GM21786 (cell line): ENCODE data around the gene C16orf92.

Experiments used
- ATAC-seq: cut with Tn5 transposase; IDR thresholded peaks from one replicate; pipeline ENCODE4 v1.9.1; 2021; ENCODE audit not compliant: unreplicated experiment

The C16orf92 gene

DNA sequence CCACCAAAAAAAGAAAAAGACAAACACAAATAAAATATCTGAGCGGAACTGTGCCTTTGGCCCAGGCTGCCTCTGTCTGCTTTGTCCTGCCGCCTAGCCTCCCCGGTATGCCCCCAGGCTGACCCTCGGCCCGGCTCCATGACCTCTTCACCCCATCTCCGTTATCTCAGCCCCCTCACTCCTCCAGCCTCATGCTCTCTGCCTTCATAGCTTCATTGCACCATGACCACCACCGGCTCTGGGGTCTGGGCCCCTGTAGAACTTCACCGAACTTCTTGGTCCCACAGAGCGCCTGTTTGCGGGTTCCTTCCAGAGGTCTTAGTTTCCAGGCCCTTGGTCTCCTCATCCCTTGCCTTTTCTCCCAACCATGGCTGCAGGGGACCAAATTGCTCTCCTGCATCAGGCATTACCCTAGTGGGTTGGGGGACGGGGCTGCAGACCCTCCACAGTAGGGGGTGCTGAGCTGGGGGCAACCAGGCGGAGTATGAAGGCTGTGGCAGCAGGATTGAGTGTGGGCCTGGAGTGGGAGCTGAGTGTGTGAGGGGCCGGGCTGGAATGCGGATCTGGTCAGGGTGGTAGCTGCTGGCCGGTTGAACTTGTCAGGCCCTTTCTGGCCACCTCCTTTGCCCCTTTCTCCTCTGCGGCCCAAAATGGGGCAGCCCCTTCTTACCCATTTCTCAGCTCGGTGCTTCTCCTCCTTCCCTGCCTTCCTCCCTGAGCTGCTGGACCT is 34.5 kb upstream of the C16orf92 start:
- no peak for ATAC-seq

DNA sequence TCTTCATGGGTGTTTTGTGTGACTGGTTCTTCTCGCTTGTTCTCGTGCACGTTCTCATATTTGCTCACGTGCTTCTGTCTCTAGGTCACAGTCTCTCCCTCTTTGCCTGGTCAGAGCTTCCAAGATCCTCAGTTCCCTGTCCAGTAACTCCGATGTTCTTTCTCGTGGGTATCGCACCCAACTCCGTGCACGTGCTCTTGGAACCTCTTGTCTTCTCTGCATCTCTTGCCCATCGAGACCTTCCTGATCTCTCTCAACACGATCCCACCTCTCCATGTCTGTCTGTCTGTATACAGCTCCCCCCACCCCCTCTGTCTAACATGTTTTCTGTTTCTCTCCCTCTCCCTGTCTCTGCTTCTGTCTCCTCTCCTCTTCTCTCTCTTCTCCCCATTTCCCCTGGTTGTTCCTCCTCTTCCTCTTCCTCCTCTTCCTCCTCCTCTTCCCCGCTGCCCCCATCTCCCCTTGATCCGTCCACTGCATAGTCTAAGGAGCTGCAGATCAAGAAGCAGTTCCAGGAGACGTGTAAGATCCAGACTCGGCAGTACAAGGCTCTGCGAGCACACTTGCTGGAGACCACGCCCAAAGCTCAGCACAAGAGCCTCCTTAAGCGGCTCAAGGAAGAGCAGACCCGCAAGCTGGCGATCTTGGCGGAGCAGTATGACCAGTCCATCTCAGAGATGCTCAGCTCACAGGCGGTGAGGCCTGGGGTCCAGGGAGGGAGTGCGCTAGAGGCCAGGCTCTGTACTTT is 33.7 kb upstream of the C16orf92 start:
- no peak for ATAC-seq

DNA sequence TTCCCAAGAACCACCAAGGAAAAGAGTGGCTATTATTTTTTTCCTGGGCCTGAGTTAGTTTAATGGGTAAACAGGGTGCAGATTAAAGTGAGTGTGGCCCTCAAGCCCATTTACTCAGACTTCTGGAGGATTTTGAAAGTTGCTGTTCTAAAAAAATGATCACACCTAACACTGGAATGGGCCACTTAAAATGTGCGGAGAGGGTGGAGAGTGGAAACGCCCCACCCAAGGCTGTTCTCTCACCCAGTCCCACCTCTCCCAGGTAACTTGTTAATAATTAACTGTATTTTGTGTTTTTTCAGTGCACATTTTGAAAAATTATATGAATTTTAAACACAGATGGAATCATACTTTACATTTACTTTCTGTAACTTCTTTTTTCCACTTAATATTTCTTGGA is 33.0 kb upstream of the C16orf92 start:
- ATAC-seq = no peak

DNA sequence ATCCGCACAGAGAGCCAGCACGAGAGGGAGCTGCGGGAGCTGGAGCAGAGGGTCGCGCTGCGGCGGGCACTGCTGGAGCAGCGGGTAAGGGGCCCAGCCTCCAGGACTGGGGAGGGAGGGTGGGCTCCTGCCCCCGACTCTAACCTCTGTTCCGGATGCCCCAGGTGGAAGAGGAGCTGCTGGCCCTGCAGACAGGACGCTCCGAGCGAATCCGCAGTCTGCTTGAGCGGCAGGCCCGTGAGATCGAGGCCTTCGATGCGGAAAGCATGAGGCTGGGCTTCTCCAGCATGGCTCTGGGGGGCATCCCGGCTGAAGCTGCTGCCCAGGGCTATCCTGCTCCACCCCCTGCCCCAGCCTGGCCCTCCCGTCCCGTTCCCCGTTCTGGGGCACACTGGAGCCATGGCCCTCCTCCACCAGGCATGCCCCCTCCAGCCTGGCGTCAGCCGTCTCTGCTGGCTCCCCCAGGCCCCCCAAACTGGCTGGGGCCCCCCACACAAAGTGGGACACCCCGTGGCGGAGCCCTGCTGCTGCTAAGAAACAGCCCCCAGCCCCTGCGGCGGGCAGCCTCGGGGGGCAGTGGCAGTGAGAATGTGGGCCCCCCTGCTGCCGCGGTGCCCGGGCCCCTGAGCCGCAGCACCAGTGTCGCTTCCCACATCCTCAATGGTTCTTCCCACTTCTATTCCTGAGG is 32.0 kb upstream of the C16orf92 start:
- no peak for ATAC-seq

DNA sequence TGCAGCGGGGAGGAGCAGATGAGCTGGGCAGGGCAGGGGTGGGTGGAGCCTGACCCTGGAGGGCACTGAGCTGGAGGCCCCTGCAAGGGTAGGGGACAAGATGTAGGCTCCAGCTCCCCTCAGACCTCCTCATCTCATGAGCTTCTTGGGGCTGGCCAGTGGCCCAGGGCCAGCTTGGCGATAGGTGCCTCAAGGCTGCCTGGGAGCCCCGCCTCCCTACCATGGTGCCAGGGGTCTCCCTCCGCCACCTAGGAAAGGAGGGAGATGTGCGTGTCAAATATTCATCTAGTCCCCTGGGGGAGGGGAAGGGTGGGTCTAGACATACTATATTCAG is 31.5 kb upstream of the C16orf92 start:
- ATAC-seq = no peak

DNA sequence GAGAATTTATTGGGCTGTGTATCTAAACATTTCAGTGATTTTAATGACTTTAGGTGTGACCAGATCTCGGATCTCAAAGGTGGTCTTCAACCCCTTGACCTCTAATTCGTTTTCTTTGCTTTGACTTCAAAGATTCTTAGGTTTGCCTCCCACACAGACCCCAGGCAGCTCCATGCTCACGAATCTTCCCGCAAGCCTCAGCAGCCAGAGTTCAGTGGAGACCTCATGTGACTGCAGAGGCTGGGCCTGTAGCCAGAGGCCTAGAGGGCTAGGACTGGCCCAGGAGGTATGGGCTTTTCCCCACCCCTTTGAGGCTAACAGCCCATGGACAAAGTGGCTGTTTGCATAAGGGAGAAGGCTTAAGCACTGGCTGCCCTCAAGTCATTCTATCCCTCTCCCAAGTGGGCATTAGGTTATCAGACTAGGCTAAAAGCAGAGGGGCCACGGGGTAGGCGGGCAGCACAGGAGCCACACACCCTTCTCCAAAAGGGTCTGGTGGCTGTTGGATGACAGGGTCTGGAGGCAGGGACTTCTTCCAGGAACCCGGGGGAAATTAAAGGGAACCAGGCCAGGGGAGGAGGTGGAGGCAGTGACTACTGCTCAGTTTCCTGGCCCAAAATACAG is 30.5 kb upstream of the C16orf92 start:
- no peak for ATAC-seq

DNA sequence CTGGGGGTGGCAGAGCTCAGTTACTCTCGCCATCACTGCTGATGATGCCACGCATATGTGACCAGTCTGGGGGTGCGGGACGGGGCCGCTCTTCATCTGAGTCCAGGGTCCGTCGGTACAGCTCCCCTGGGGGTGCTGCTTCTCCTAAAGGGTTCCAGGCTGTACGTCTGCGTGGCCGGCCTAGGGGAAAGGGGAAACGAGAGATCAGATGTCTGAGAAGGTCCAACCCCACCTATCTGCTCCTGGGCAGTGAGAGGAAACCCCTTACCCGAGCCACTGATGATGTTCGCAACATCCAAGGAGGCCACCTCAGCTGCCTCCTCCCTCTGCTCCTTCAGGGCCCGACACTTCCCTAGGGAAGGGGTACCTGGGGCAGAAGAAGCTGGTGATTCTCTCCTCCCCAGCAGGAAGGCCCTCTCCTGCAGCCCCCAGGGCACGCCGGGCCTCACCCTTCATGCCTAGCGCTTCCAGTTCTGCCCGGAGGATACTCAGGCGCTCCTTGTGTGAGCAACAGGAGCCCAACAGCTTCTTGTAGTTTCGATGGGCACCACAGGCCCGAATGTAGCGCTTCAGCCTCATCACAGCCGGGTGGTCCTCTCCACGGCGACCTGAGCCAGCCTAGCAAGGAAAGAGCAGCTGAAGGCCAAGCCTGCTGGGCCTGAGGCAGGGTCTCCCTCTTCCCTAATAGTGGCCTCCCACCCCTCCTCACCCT is 29.7 kb upstream of the C16orf92 start:
- no peak for ATAC-seq

DNA sequence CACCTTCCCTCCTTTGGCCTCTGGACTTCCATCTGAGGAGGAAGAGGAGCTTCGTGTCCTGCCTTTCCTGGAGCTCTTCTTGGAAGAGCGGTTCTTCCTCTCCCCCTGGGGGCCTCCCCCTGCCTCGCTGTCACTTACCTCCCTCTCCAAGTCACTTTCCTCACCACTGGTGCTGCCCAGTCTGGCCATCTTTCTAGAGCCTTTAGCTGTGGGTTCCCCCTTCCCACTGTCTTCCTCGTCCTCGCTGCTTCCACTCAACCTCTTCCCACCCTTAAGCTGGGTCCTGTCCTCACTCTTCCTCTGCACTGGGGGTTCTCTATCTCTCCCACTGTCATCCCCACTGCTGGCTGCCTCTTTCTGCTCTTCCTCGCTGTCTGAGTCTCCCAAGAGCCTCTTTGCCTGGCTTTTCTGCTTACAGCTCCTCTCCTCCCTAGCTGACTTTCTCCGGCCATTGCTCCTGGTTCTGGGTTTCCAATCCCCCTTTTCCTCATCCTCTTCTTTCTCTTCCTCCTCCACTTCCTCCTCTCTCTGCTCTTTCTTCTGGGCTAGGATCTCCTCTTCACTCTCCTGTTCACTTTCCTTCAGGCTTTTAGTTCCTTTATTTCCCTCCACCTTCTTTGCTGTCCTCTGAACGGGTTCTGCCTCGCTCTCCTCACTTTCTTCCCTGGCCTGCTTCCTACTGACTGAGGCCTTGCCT is 28.9 kb upstream of the C16orf92 start:
- no peak for ATAC-seq

DNA sequence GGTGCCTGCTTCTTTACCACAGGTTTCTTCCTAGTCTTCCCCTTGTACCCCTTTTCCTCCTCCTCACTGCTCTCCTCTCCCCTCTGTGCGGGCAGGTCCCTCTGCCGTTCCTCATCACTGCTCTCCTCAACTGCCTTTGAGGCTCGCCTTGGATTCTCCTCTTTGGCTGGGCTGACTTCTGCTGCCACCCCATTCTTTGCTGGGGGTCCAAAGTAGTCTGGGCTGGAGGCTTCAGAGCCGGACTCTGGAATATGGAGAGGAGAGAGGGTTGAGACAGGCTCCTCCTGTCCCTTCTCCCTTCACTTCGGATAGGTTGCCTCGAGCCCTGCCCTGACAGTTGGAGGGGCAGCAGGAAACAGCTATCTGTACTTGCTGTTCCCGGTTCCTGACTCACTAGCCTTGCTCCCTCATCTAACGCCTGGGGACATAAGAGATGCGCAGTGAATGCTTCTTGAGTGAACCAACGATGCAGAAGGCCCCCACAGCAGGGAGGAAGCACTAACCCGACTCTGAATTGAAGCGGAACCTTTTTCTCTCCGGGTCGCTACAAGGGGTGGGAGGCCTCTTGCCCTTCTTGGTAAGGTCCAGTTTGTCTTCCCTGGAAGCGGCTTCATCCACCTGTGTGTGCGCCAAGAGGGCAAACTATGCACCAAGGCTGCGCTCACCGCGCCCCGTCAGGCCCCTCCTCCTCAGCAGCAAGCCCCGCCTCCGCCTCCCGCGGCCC is 28.2 kb upstream of the C16orf92 start:
- no peak for ATAC-seq

DNA sequence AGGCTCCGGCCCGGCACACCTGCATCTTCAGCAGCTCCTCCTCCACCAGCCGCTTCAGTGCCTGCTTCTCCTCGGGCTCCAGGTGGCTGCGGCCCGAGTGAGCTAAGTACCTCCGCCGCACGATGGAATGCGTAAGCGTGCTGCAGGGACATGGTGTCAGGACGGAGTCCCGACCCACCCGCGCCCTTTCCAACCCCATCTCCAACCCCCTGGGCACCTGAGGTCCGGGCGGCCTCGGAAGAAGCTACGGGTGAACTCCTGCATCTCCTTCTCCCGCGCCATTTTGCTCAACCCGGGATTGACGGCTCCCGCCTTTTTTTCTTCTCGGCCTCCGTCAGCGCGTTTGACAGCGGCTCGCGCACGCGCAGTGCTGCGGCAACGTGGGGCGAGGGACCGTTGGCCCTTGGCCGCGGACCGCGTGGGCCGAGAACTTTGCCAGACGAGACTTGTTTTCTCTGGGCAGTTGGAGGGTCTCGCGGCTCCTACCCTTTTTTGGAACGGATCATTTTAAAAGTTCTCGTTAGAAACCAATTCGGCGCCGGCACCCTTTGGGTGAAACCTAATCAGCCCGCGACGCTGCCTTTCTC is 27.6 kb upstream of the C16orf92 start, which contains the start of gene HIRIP3:
HIRIP3 (minus strand) TSS at position 294 of the 587 bp plus-strand sequence; CDS start at position 282, 12 bp downstream.
- ATAC-seq = peak; percentile 43

DNA sequence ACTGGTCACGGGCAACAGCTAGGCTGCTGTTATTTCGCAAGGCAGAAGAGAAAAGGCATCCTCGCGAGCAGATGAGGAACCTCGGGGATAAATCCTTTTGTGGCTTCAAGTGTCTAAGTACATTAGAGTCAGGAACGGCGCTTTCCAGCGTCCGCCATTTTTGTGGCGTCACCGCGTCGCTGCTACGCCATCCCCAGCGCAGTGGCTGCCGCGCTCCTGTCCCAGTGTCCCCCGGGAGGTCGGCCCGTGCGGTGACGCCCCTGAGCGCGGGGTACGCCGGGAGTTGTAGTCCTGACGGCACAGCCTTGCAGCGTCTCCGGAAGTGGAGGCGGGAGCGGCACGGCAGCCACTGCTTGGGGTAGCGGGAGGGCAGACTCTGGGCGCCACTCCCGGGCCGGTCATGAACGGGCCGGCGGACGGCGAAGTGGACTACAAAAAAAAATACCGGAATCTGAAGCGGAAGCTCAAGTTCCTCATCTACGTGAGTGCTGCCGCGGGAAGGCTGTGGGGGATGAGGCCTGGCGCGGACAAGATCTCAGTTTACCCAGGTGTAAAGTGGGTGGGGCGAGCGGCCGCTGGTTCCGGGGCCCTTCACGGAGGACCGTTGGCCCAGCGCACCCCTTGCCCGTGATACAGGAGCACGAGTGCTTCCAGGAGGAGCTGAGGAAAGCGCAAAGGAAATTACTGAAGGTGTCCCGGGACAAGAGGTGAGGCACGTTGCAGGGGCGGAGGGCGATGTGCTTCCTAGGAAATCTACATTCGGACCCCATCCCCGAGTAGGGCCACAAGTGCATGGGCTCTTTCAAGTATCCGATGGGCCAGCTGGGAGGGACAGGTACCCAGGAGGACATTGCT is 26.9 kb upstream of the C16orf92 start, which contains the start of gene INO80E:
INO80E (plus strand) TSS at position 331 of the 855 bp plus-strand sequence; CDS start at position 401, 70 bp downstream.
- peak; percentile 89 for ATAC-seq

DNA sequence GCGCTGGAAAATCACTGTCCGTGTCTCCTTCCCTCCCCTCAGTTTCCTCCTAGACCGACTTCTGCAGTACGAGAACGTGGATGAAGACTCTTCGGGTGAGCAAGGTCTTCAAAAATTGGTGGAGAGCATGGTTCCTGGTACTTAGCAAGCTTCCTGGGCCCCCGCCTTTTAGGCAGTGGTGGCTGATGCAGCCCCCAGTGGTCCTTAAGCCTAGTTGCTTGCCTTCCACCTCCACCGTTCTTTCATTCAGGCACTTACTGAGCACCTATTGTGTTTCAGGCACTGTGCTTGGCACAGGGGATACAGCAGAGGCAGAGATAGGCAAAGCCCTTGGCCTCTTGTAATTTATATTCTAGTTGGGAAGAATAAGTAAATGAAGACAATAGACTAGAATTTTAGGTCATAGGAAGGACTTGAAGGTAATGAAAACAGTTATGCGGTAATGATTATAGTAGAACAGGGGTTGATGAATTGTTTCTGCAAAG is 26.2 kb upstream of the C16orf92 start:
- ATAC-seq = no peak

DNA sequence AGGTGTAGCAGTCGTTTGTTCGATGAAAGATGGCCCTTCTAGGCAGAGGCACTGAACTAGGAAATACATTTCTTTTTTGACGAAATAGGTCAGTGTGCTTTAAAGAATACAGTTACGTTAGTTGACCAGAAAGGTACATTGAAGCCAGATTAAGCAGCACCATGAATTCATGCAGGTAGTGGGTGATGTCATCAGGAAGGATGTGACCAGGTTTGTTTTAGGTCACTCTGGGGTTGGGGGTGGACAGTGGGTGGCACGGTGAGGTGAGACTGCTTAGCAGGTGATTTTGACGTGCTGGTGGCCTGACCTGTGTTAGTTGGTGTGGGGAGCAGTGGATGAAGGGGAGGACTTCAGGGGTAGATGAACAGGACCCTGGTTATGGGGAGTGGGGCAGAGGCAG is 23.4 kb upstream of the C16orf92 start:
- no peak for ATAC-seq

DNA sequence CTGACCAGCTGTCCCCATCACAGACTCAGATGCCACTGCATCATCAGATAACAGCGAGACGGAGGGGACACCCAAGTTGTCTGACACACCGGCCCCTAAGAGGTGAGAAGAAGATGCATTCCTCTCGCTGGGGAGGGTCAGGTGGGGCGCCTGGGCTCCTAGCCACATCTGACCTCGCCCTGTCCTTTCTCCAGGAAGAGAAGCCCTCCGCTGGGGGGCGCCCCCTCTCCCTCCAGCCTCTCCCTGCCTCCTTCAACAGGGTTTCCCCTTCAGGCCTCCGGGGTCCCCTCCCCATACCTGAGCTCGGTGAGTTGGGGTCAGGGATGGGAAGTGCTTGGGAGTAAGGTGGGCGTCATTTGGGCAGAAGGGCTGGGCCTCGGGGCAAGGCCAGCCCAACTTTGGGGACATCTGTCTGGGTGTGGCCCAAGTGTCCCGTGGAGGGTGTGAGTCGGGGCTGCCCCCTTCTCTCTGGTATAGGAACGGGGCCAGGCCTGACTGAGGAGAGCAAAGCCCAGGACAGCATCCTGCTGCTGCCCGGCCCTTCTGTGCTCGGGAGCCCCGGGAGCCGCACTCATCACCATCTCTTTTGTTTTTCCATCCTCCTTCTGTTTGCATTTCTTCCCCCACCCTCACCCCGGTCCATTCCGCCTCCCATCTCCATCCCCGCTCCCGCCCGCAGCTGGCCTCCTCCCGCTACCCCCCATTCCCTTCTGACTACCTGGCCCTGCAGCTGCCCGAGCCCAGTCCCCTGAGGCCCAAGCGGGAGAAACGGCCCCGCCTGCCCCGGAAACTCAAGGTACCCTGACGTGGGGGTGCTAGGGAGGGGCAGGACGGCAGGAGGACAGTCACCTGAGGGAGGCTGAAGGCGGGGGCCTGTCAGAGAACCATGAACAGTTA is 22.0 kb upstream of the C16orf92 start:
- no peak for ATAC-seq

DNA sequence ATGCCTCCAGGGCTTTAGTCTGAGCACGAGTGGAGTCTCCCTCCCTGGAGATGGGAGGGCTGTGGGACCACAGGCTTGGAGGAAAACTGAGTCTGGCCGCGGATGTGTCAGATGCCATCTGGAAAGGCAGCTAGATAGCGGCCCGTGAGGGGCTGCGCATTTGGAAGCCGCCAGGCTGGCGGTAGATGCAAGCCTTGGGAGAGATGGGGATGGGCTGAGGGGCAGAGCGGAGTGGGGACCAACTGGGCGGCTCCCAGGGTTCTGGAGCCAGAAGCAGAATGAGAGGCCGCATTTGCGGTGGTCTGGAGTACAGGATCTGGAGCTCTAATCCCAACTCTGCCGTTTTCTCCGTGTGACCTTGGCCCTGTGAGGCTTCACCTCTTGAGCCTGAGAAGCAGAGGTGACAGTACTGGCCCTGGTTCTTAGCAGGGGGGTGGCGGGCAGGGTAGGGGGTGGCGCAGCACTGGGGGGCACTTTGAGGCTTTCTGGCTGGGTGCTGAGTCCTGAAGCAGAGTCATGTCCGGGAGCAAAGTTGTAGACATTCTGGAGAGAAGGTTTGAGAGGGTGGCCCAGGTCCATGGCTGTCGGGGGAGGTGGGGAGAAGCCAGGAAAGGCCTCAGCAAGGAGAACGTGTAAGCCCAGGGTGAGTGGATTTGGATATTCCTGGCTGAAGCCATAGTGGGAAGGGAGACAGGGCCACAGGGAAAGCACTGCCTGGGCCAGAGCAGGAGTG is 20.2 kb upstream of the C16orf92 start:
- ATAC-seq = no peak

DNA sequence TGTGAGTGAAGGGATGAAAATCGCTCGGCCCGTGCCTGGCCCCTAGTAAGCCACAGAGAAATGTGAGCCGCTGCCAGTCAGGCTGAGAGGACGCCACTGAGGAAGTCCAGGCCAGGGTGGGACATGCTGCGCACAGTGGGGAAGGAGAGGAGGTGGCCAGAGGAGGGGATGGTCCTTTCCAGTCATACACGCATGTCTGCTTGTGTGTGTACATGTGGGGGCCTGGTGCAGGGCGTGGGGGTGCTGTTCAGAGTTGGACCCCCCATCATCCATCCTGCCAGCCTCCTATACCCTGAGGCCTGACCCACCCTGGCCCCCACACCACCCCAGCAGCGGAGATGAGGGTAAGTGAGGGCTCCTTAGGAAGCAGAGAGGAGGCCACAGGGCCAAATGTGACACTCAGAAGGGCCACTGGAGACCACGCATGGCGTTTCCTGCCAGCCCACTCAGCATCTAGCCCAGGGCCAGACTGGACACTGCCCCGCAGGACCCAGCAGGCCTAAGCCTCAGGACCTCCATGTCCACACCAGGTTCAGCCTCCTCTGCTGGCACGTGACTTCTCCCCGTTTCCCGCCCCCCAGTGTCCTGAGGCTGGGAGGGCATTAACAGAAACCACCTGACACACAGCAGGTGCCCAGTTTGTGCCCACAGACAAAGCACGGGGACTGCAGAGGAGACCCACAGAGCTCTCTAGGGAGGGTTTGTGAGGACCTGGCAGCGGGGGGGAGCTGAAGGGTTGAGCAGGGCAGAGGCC is 19.2 kb upstream of the C16orf92 start:
- ATAC-seq = no peak
